GM21526 (cell line): ENCODE results near the gene PPFIA2.
A peak's percentile ranks its signal among the peaks of the same experiment; 100 is the strongest.

Experiments
- ATAC-seq: cut with Tn5 transposase; IDR thresholded peaks from one replicate; pipeline ENCODE4 v1.9.1; 2021; ENCODE audit warnings: moderate library complexity; ENCODE audit not compliant: unreplicated experiment, low FRiP score

The PPFIA2 gene

DNA sequence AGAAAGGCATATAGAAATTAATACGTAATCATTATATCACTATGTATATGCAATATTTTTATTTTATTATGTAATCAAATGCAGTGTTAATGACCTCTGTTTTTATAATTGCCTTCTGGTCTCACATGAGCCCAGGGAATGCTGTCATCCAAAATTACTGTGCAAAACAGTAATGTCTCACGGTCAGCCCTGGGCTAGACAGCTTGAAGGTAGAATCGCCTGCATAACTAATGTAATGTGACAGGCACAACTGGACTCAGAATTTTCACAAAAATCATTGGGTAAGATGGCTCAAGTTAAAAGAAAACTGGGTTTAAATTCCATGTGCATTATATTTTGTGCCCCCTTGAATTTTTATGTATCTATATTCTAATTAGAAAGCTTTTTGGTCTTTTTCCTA lies 293.3 kb downstream of the PPFIA2 start:
- no peak for ATAC-seq

DNA sequence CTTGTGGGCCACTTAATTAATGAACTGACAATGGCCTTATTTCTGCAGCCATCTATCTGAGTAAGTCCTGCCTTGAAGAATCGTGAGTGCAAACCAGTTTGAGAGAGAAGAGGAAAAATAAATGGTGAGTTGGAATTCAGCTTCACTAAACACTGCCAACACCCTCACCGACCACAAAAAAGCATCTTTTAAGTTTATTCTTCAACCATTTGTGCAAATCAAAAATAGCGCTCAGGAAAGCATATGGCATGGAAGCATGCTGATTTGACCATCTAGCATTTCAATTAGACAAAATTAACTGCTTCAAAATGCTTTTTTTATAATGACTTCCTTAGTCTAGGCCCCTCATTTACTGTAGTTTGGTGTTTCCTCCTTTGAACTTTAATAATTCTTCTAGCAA lies 294.0 kb downstream of the PPFIA2 start:
- no peak for ATAC-seq

DNA sequence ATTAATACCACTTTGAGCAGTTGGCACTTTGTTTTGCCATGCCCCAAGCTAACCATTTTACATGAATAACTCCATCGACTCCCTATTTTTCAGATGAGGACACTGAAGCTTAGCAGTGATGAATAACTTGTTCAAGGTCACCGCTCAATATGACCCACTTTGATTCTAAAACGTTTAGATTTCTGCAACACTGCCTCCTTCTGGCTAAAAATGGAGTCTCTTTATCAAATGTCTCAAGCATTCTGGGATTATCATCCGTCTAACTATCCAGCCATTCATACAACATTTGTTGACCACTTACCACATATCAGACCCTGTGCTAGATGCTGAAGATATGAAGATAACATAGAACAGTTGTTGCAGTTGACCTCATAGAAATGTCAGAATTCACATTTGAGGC lies 298.0 kb downstream of the PPFIA2 start:
- no peak for ATAC-seq

DNA sequence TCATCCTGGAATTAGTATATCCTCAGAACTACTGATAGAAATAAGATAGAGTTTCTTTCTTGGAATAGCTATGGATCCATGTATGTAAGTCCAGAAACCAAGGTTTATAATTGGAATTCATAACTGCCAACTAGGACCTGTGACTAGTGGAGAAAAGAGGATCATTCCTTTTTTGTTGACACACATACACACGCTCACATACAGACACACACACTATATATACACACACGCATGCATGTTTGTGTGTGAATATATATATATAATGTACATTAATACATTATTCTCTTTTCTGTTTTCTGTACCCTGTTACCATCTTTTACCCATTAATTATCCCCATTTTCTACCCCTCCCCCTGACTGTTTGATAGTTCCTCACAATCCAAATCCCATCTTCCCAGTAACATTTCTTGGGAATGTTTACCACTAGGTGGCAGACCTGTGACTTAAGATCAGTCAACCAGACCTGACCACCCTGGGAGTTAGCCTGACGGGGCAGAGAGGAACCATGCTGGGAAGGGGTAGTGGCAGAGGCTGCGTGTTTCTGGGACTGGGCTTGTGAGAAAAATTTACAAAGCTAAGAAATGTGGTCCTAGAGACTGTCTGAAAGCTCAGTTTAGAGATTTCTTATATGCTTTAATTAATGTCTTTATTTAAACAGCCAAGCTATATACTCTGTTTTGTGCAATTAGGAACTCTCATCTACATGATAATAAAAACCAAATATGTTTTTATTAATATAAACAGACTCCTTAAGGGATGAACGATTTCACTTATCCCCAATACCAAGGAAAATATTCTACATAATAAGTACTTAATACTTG lies 308.0 kb downstream of the PPFIA2 start:
- ATAC-seq, result peak; percentile 65

DNA sequence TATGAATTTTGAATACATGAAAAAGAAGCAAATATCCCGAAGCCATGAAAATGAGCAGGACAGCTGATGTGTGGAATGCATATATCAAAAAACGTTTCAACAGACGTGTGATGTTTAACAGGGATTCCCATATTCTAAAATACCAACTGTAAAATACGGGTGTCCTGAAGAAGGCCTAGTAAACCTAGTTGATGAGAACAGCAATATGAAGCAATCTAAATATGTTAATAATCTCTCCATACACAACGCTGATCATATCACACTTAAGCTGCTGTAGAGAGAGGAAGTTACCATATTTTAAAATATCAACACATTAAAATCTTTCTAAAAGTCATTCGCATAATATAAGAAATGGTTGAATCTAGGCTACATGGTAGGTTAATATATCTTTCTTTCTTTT lies 317.5 kb downstream of the PPFIA2 start:
- no peak for ATAC-seq

DNA sequence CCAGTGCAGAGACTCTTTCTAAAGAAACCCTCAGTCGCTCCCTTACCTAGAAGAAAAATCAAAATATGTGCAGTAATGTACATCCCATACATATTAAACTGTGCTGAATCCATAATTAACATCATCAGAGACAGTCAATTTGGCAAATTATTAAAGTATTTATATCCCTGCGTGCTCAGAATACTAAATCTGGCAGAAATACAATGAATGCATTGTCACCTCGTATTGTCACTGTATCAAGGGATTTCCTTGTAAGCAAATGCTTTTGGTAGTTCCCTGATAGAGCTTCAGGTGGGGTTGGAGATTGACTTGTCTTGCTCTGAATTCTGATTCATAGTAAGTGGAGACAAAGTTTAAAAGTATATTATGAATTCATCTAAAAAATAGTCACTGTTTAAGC lies 319.1 kb downstream of the PPFIA2 start:
- no peak for ATAC-seq

DNA sequence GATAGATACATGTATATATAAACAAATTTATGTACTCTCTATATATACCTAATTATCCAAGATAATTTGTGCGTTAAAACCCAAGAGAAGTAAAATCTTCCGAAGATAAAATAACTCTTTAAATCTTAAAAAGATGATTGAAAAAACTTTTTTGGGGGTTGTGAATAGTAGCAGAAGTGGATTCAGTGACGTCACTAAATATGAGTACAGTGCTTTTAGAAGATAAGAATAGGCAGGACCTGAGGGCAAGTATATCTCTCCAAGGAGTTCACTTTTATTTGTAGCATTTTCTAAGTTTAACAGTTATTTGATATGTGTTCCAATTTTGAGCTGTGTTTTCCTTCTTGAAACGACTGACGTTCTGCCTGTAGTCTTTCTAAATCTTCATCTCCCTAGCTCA lies 319.8 kb downstream of the PPFIA2 start:
- no peak for ATAC-seq

DNA sequence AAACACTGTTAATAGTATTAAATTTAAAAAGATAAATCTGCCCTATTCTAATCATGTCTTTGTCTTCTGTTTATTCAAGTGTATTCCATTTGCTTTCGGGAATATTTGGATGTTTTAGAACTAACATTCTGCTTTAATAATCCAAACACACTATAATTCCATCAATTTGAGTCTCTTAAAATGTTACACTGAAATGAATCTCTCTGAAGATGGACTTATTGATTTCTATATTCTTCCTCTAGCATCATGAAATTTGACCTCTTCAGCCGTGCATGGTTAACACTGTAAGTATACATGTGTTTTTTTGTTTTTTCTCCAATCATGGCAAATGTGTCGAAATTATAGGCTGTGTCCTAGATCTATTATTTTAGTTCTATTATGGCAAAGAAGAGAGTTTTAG lies 342.1 kb downstream of the PPFIA2 start:
- ATAC-seq, result no peak

DNA sequence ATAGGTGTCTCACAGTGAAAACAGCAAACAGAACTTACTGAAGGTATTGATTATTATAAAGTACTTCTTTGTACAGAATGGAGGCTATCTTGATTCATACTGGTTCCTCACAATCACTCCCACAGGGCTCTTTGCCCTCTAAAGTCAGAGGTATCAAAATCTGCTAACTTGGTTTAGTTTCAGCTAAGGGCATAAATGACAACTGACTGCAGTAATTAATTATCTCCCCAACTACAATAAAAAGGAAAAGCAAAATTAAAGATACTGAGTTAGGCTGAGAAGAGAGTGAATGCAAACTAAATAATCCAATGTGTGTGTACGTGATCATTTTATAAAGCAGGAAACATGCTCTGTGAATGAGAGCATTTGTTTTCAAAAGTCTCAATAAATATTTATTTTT lies 342.6 kb downstream of the PPFIA2 start:
- ATAC-seq, result no peak

DNA sequence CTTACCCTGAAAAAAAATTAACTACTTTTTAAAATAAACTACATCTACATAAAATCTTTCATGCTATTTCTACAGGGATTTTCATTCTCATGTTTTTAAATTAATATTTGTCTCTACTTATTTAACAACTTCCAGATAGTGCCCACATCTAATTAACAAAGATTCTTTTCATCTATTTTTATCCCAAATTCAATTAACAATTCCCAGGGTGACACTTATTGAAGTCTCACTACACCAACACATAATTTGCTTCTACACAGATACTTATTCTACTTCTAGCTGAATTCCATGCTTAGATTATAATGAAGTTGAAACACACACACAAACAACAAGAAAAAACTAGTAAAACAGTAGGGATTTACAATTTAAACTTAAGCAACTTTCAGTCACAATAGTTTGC lies 344.7 kb downstream of the PPFIA2 start:
- no peak for ATAC-seq

DNA sequence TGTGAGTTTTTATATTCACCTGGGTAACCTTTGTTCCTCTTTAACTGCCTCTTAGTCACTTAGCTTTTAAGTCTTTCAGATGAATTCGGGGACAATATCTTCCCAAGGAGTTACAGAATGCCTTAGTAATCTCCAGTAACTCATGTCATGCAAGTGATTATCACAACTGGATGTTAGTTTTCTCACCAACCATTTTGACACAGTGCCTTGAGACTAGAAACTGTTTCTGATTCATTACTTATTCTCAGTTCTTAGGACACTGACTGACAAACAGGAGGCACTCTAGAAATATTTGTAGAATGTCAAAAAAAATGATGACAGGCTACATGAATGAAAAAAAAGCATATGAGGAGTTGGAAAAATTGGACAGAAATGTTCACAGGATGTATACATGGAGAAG lies 346.2 kb downstream of the PPFIA2 start:
- ATAC-seq, result no peak

DNA sequence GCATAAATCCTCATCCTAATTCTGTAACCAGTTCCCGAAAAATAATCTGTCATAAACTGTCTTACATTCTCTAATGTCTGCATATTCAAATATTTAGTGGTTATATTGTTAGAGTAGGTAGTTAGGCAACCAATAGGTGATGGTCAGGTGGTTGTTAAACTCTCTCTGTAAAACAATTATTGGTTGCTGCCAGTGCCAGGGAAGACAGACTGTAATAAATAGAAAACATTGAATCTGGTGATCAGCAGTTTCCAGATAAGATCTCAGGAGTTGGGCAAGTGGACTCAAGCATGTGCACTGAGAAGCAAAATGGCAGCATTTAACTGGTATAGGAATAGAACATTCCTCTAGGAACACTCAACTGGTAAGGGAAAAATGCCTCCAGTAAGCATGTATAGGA lies 355.8 kb downstream of the PPFIA2 start:
- no peak for ATAC-seq

DNA sequence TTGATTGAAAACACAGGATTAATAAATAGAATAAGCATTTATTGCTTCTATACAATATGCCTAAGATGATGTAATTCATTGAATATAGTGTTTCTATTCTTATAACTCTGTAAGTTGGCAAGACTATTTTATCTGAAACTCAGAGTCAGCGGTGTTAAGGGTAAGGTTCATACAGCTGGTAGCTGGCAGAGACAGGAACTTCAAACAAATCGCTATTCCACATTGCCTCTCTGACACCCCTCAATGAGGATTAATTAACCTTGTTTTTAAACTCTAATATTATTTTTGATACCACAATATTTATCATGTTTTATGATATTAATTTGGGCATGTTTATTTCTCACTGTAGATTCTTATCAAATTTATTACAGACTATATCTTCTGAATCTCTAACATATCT lies 357.9 kb downstream of the PPFIA2 start:
- ATAC-seq, result no peak

DNA sequence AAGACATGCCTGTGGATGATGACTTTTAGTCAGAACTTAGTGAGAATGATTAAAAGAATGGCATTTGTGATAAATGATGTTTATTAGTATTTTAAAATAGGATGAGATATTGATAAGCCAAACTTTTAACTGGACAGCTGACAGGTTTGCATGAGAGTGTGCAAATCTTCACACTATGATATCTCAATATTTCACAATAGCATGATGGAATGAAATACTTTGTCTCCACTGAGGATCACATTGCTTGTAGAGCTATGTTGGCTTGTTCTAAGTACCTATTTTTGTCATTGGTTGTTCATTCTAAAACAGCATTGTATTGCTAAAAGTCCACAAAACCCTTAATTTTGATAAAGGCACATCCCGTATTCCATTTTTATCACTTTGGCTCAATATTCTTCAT lies 359.1 kb downstream of the PPFIA2 start:
- no peak for ATAC-seq

DNA sequence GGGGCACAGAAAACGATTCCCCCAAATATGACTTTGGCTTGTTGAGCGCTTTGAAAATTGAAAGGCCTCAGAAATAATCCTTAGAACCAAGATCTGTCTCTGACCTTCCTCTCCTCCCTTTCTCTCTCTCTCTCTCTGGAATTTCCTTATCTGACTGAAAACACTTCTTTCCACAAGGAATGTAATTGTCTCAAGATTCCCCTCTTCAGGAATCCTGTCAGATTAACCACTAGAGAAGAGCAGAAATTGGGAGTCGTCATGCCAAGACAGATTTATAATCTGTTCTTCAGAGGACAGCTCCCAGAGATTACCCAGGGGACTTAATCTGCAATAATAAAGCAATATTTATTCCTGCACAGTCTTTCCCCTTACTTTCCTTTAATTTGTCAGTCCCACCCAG lies 363.7 kb downstream of the PPFIA2 start:
- no peak for ATAC-seq

DNA sequence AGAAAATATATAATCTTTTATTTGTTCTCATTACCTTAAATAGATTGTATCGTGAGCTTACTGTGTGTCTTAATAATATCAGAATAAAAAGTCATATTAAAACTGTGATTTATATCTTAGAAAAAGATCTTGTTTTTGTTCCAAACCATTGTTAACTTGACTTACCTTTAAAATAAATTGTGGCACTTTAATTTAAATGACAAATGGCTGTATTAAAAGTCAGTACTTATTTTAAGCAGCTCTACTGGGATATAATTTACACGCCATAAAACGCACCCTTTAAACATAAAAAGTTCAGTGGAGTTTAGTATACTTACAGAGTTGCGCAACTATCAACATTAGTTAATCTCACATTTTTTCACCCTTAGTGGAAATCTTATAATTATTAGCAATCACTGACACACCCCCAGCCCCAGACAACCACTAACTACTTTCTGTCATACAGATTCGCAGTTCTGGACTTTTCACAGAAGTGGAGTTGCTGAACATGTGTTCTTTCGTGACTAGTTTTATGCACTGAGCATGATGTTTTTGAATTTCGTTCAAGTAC lies 369.5 kb downstream of the PPFIA2 start:
- ATAC-seq, result no peak

DNA sequence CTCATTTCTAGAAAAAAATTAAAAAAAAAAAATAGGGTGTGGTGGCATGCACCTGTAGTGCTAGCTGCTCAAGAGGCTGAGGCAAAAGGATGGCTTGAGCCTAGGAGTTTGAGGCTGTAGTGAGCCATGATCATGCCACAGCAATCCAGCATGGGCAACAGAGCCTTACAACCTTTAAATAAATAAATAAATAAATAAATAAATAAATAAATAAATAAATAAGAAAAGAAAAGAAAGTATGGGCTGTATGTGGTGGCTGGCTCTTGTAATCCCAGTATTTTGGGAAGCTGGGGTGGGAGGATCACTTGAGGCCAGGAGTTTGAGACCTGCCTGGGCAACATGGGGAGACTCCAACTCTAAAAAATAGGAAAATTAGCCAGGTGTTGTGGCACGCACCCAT lies 373.0 kb downstream of the PPFIA2 start:
- ATAC-seq, result no peak

DNA sequence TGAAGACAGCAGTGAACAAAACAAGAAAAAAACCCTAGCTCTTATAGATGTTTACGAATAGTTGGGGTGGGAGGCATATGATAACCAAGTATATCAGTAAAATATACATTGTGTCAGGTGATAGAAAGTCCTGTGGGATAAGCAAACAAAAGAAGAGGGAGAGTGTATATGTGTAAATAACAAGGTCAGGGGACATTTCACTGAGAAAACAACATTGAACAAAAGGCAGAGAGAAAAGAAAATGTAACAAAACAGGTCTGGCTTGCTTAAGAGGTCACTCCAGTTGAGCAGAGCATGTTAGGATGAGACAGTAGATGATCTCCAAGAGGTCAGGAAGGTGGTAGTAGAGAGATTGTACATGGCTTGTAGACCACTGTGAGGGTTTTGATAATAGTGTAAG lies 377.2 kb downstream of the PPFIA2 start:
- ATAC-seq, result no peak

DNA sequence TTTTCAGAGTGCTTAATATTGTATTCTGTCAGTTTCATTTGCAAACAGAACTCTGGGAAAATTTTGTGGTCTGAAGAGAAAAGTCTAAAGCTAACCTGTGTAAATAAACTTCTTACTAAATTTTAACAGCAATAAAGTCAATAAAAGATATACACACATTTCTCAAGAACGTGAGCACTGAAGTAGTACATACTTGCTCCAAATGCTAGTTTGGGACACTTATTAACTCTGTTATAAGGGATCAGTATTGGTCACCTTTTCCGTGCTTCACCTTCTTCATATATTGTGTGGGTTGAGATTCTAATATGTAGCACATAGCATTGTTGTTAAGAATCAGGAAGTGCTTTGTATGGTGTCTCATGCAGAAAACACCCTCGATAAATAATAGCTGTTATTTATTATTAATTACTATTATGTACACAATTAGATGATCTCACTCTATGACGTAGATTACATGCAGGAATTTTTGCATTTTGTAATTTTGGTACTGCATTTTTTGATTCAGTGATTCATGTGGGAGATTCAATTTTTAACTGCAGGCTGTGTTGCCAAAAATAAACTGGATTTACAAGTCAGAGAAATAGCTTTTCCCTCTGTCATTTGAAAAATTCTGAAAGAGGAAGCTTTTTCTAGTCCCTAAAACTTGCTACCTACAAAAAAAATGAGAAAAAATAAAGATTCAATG lies 380.4 kb downstream of the PPFIA2 start:
- ATAC-seq, result no peak

DNA sequence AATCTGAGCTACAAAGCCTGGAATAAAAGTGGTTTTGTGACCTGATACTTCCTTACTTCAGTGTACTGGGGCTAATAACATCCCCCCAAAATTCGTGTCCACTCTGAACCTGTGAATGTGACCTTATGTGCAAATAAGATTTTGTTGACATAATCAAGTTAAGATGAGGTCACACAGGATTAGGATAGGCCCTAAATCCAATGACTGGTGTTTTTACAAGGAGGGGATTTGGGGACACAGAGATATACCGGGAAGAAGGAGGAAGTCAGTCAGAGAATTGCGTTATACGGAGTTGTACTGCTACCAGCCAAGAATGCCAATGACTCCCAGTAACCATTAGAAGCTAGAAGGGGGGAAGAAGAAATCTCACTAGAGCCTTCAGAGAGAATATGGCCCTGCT lies 381.4 kb downstream of the PPFIA2 start:
- no peak for ATAC-seq

DNA sequence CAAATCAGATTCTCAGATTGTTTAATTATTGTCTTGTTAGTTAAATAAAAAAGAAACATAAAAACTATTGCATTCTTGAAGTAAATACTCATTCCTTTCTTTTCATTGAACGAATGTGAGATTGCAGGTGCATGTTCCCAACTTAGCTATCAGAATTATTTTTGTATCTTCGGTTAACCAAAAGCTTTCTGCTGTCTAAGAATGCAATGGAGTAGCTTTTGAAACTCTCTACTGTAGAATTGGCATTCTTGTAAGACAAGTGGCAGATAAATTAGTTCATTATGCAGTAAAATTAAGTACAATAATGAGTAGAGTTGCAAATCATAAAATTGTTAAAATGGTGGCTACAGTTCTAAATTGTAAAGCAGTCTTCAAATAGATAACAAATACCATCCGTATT lies 383.2 kb downstream of the PPFIA2 start:
- ATAC-seq, result no peak

DNA sequence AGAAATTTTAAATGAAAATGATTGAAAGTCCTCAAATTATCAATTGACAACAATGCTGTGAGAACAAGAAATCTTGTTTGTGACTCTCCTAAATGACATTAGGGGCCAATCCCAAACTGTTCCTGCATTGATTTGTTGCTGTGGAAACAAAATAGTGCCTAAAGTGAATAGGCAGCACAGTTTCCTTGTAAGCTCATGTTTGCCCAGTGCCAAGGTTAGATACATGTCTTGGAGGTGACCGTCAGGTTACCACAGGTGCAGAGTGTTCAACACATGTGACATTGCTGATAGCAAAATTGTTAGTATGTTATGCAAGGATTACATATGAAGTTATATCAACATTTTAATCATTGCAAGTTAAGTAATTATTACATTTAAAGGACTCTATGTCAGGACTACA lies 388.7 kb downstream of the PPFIA2 start:
- no peak for ATAC-seq
